ENCODE measurements around the gene CREG2. TPM values are rescaled to one million over a fixed set of nuclear protein-coding genes. Genes with fewer than 3 reads are reported as not detected.

CREG2 gene
- total RNA-seq, 1 donor from 2014 or later, result not detected

DNA sequence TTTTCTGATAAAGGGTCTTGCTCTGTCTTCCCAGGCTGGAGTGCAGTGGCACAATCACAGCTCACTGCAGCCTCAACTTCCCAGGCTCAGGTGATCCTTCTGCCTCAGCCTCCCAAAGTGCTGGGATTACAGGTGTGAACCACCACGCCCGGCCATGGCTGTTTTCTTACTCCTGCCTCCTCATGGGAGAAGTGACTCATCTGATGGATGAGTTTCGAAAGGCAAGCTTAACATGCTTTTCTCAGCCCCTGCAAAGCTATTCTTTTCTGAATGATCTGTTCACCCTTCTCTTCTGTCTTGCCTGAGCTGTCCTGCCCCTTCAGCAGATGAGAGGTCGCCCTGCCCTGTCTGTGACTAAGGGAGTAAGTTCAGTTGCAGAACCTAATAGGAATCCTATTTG, 929 bp upstream of the CREG2 start:
- H3K4me3 Mint-ChIP-seq (ENCODE audit: unreplicated experiment), result no peak overlapping the region
- H3K27ac Mint-ChIP-seq (ENCODE audit: unreplicated experiment), result no peak overlapping the region
- no peak for TF ChIP-seq CTCF (IDR thresholded peaks at IDR 0.05)
- H3K9me3 Mint-ChIP-seq (ENCODE audit: unreplicated experiment), result no peaks in the 10 kb centered on the region
- no peak for DNase-seq (ENCODE audit: extremely low spot score, unreplicated experiment)
- peaks cover 6% of the 10 kb centered on the region for H3K4me1 Mint-ChIP-seq (ENCODE audit: unreplicated experiment)
- no peaks in the 10 kb centered on the region for H3K36me3 Mint-ChIP-seq (ENCODE audit: unreplicated experiment)
- H3K27me3 Mint-ChIP-seq (ENCODE audit: unreplicated experiment), result peaks cover 60% of the 10 kb centered on the region

DNA sequence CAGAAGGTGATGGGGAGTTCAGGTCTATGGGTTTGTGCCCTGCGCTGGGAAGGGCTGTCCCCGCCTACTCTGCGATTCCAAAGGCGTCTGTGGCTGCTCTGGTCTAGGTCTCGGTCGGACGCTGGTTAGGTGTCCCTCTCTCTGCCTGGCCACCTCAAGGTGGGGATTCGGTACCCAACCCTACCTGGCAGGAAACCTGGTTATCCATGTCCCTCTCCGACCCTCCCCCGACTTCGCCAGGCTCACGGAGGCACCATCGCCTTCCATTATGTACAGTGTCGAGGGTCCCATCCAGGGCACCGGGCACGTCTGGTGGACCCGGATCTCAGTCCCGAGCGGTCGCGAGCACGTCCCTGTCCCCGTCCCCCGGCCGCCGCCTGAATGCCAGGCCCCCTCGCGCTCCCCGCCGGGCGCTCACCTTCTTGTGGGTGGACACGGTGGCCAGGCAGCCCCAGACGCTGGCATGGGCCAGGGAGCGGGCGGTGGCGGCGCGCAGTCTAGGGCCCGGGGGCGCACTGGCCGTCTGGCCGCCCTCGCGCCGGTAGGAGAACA, 628 bp downstream of the CREG2 start:
- TF ChIP-seq CTCF (IDR thresholded peaks at IDR 0.05), result no peak
- H3K27me3 Mint-ChIP-seq (ENCODE audit: unreplicated experiment), result peaks cover 67% of the 10 kb centered on the region
- H3K4me1 Mint-ChIP-seq (ENCODE audit: unreplicated experiment), result peaks cover 6% of the 10 kb centered on the region
- peak overlapping the region; percentile 29 for H3K4me3 Mint-ChIP-seq (ENCODE audit: unreplicated experiment)
- H3K36me3 Mint-ChIP-seq (ENCODE audit: unreplicated experiment), result no peaks in the 10 kb centered on the region
- no peak overlapping the region for H3K27ac Mint-ChIP-seq (ENCODE audit: unreplicated experiment)
- DNase-seq (ENCODE audit: extremely low spot score, unreplicated experiment), result no peak
- H3K9me3 Mint-ChIP-seq (ENCODE audit: unreplicated experiment), result no peaks in the 10 kb centered on the region

DNA sequence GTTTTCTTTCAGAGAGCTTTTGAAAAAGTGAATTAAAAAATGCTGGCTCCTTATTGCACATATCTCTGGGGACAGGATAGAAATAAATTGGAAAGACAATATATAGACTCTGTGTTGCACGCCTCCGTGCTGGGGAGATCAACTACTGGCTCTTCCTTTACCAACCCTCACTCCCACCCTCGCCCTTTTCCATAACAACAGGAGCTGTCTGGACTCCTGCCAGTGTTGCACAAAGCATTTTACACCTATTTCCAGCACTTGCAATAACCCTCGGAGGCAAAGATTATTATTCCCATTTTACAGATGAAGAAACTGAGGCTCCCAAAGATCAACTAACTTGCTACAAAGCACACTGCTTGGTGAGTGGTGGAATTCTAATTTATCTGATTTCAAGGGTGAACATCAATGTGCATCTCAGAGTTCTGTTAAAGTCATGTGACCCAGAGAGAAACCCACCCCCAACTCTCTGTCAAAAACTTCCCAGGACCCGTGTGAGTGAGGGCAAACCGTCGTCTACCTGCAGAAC, 4.2 kb downstream of the CREG2 start:
- Mint-ChIP-seq H3K27ac (ENCODE audit: unreplicated experiment) (no peak overlapping the region), H3K4me1 (ENCODE audit: unreplicated experiment) (peaks cover 6% of the 10 kb centered on the region), H3K36me3 (ENCODE audit: unreplicated experiment) (no peaks in the 10 kb centered on the region), H3K4me3 (ENCODE audit: unreplicated experiment) (no peak overlapping the region), H3K9me3 (ENCODE audit: unreplicated experiment) (no peaks in the 10 kb centered on the region), H3K27me3 (ENCODE audit: unreplicated experiment) (peaks cover 63% of the 10 kb centered on the region)
- DNase-seq (ENCODE audit: extremely low spot score, unreplicated experiment), result no peak
- TF ChIP-seq CTCF (IDR thresholded peaks at IDR 0.05), result no peak

GRCh38 chr2:101382442-101382841, 4.9 kb downstream of the CREG2 start:
- H3K9me3 Mint-ChIP-seq (ENCODE audit: unreplicated experiment), result no peaks in the 10 kb centered on the region
- no peak overlapping the region for H3K27ac Mint-ChIP-seq (ENCODE audit: unreplicated experiment)
- no peak for TF ChIP-seq CTCF (IDR thresholded peaks at IDR 0.05)
- no peak overlapping the region for H3K4me3 Mint-ChIP-seq (ENCODE audit: unreplicated experiment)
- no peak for DNase-seq (ENCODE audit: extremely low spot score, unreplicated experiment)
- H3K36me3 Mint-ChIP-seq (ENCODE audit: unreplicated experiment), result no peaks in the 10 kb centered on the region
- peaks cover 60% of the 10 kb centered on the region for H3K27me3 Mint-ChIP-seq (ENCODE audit: unreplicated experiment)
- peaks cover 3% of the 10 kb centered on the region for H3K4me1 Mint-ChIP-seq (ENCODE audit: unreplicated experiment)

- Mint-ChIP-seq H3K27ac (ENCODE audit: unreplicated experiment) (no peak overlapping the region), H3K36me3 (ENCODE audit: unreplicated experiment) (no peaks in the 10 kb centered on the region), H3K27me3 (ENCODE audit: unreplicated experiment) (peaks cover 56% of the 10 kb centered on the region), H3K4me3 (ENCODE audit: unreplicated experiment) (no peak overlapping the region), H3K9me3 (ENCODE audit: unreplicated experiment) (no peaks in the 10 kb centered on the region), H3K4me1 (ENCODE audit: unreplicated experiment) (no peaks in the 10 kb centered on the region)
- no peak for TF ChIP-seq CTCF (IDR thresholded peaks at IDR 0.05)
- no peak for DNase-seq (ENCODE audit: extremely low spot score, unreplicated experiment)
Observed at GRCh38 chr2:101380376-101380775, 6.9 kb downstream of the CREG2 start.
